Stimulated activated memory B cell treated with anti-CD40 and anti-IgM and Interleukin-4, amounts not matched to agents 10 μg/mL and 1 μg/mL and 100 μg/mL, for 72 hours (primary cell): ENCODE data around the gene MRPL53.
A peak's percentile ranks its signal among the peaks of the same experiment; 100 is the strongest.

Source experiments
- ATAC-seq: fragments of 150-1000 bp; cut with Tn5 transposase; 2 replicates; pipeline ENCODE4 v1.10.0; 2021
- H3K27ac Mint-ChIP-seq: one replicate; pipeline ENCODE4 v1.8.0; 2022; ENCODE audit warnings: mild to moderate bottlenecking, mixed read lengths
- H3K27me3 Mint-ChIP-seq: one replicate; pipeline ENCODE4 v1.8.0; 2022; ENCODE audit warnings: mixed read lengths
- H3K36me3 Mint-ChIP-seq: one replicate; pipeline ENCODE4 v1.8.0; 2022; ENCODE audit warnings: mixed read lengths
- H3K4me1 Mint-ChIP-seq: one replicate; pipeline ENCODE4 v1.8.0; 2022; ENCODE audit warnings: mixed read lengths
- H3K4me3 Mint-ChIP-seq: one replicate; pipeline ENCODE4 v1.8.0; 2022; ENCODE audit warnings: mild to moderate bottlenecking, moderate library complexity, mixed read lengths
- H3K9me3 Mint-ChIP-seq: one replicate; pipeline ENCODE4 v1.8.0; 2022; ENCODE audit warnings: mixed read lengths

MRPL53 gene

GRCh38 chr2:74505448-74506246 is 33.2 kb upstream of the MRPL53 start:
- Mint-ChIP-seq H3K36me3 (peaks cover 24% of the 10 kb centered on the region), H3K9me3 (no peaks in the 10 kb centered on the region), H3K4me1 (peaks cover 63% of the 10 kb centered on the region), H3K27me3 (peaks cover 28% of the 10 kb centered on the region), H3K4me3 (no peak overlapping the region), H3K27ac (peak overlapping the region; percentile 80)
- ATAC-seq, result no peak

GRCh38 chr2:74504591-74504990 is 32.1 kb upstream of the MRPL53 start:
- H3K27ac Mint-ChIP-seq, result peak overlapping the region; percentile 80
- peaks cover 39% of the 10 kb centered on the region for H3K27me3 Mint-ChIP-seq

GRCh38 chr2:74503506-74504475 is 31.3 kb upstream of the MRPL53 start:
- peaks cover 47% of the 10 kb centered on the region for H3K27me3 Mint-ChIP-seq
- peaks cover 76% of the 10 kb centered on the region for H3K4me1 Mint-ChIP-seq
- peak overlapping the region; percentile 76 for H3K4me3 Mint-ChIP-seq
- H3K9me3 Mint-ChIP-seq, result no peaks in the 10 kb centered on the region
- peaks cover 24% of the 10 kb centered on the region for H3K36me3 Mint-ChIP-seq
- H3K27ac Mint-ChIP-seq, result peak overlapping the region; percentile 80
- ATAC-seq, result no peak

More at GRCh38 chr2:74504591-74504990, 32.1 kb upstream of the MRPL53 start:
- H3K9me3 Mint-ChIP-seq, result no peaks in the 10 kb centered on the region
- peaks cover 70% of the 10 kb centered on the region for H3K4me1 Mint-ChIP-seq
- peak overlapping the region; percentile 76 for H3K4me3 Mint-ChIP-seq
- peaks cover 24% of the 10 kb centered on the region for H3K36me3 Mint-ChIP-seq
- no peak for ATAC-seq

GRCh38 chr2:74502720-74503505 is 30.4 kb upstream of the MRPL53 start:
- Mint-ChIP-seq H3K36me3 (peaks cover 24% of the 10 kb centered on the region), H3K27me3 (peaks cover 56% of the 10 kb centered on the region), H3K4me3 (peak overlapping the region; percentile 76), H3K4me1 (peaks cover 76% of the 10 kb centered on the region), H3K9me3 (no peaks in the 10 kb centered on the region), H3K27ac (peak overlapping the region; percentile 80)
- ATAC-seq, result peak; percentile 61

- Mint-ChIP-seq H3K9me3 (no peaks in the 10 kb centered on the region), H3K27me3 (peaks cover 62% of the 10 kb centered on the region), H3K4me1 (peaks cover 81% of the 10 kb centered on the region), H3K36me3 (peaks cover 24% of the 10 kb centered on the region), H3K27ac (peak overlapping the region; percentile 80), H3K4me3 (peak overlapping the region; percentile 76)
- no peak for ATAC-seq
These were observed 29.8 kb upstream of the MRPL53 start for GRCh38 chr2:74502147-74502719.

GRCh38 chr2:74501335-74502071 is 29.0 kb upstream of the MRPL53 start:
- Mint-ChIP-seq H3K4me3 (peak overlapping the region; percentile 55), H3K4me1 (peaks cover 74% of the 10 kb centered on the region), H3K27me3 (peaks cover 62% of the 10 kb centered on the region), H3K36me3 (peaks cover 21% of the 10 kb centered on the region), H3K9me3 (no peaks in the 10 kb centered on the region), H3K27ac (no peak overlapping the region)
- no peak for ATAC-seq

- Mint-ChIP-seq H3K27me3 (peaks cover 62% of the 10 kb centered on the region), H3K9me3 (no peaks in the 10 kb centered on the region), H3K36me3 (peaks cover 15% of the 10 kb centered on the region), H3K4me3 (no peak overlapping the region), H3K27ac (no peak overlapping the region), H3K4me1 (peaks cover 67% of the 10 kb centered on the region)
- ATAC-seq, result no peak
These were observed 28.1 kb upstream of the MRPL53 start for GRCh38 chr2:74500578-74500946.

GRCh38 chr2:74499940-74500577 is 27.6 kb upstream of the MRPL53 start:
- Mint-ChIP-seq H3K36me3 (peaks cover 10% of the 10 kb centered on the region), H3K4me3 (no peak overlapping the region), H3K9me3 (no peaks in the 10 kb centered on the region), H3K27me3 (peaks cover 62% of the 10 kb centered on the region), H3K27ac (no peak overlapping the region), H3K4me1 (peaks cover 62% of the 10 kb centered on the region)
- ATAC-seq, result no peak

- peaks cover 56% of the 10 kb centered on the region for H3K27me3 Mint-ChIP-seq
- H3K36me3 Mint-ChIP-seq, result peaks cover 4% of the 10 kb centered on the region
- no peaks in the 10 kb centered on the region for H3K9me3 Mint-ChIP-seq
- ATAC-seq, result no peak
- H3K27ac Mint-ChIP-seq, result peak within 1 kb of the TSS; percentile 2
- peaks cover 56% of the 10 kb centered on the region for H3K4me1 Mint-ChIP-seq
- H3K4me3 Mint-ChIP-seq, result peak within 1 kb of the TSS; percentile 74
These were observed 26.9 kb upstream of the MRPL53 start, which contains the start of gene LBX2 for GRCh38 chr2:74499267-74499939. LBX2 (minus strand) TSS chr2:74499603; CDS start chr2:74499537, 66 bp downstream.

GRCh38 chr2:74498500-74499266 is 26.2 kb upstream of the MRPL53 start:
- Mint-ChIP-seq H3K4me1 (peaks cover 49% of the 10 kb centered on the region), H3K36me3 (peaks cover 8% of the 10 kb centered on the region)

GRCh38 chr2:74497777-74498499 is 25.5 kb upstream of the MRPL53 start:
- peaks cover 50% of the 10 kb centered on the region for H3K27me3 Mint-ChIP-seq

More at GRCh38 chr2:74498500-74499266, 26.2 kb upstream of the MRPL53 start:
- H3K4me3 Mint-ChIP-seq, result peak overlapping the region; percentile 74
- peak overlapping the region; percentile 2 for H3K27ac Mint-ChIP-seq
- peaks cover 50% of the 10 kb centered on the region for H3K27me3 Mint-ChIP-seq
- H3K9me3 Mint-ChIP-seq, result no peaks in the 10 kb centered on the region
- ATAC-seq, result peak; percentile 41

More at GRCh38 chr2:74497777-74498499, 25.5 kb upstream of the MRPL53 start:
- peak overlapping the region; percentile 2 for H3K27ac Mint-ChIP-seq
- ATAC-seq, result peak; percentile 37
- peaks cover 44% of the 10 kb centered on the region for H3K4me1 Mint-ChIP-seq
- peaks cover 15% of the 10 kb centered on the region for H3K36me3 Mint-ChIP-seq
- H3K9me3 Mint-ChIP-seq, result no peaks in the 10 kb centered on the region
- peak overlapping the region; percentile 74 for H3K4me3 Mint-ChIP-seq
